Activated B cell treated with CpG ODN at 0.5 μM for 24 hours (primary cell): ENCODE results near the gene IL1RL2. TPM values are rescaled to one million over a fixed set of nuclear protein-coding genes. Genes with fewer than 3 reads are reported as not detected.

Experiments used
- ATAC-seq: fragments of 200-7000 bp; cut with Tn5 transposase; one replicate; pipeline ENCODE4 v1.10.0; 2021; ENCODE audit warnings: low read depth, mild to moderate bottlenecking, moderate library complexity
- CTCF ChIA-PET: fragments of 350-600 bp; sonication (Branson Sonifier 250); formaldehyde crosslinking; loops from one replicate; lab custom pipeline; 2021; ENCODE audit warnings: antibody characterized with exemption; lab: Charles Lee
- POLR2A ChIA-PET: fragments of 350-600 bp; sonication (Branson Sonifier 250); formaldehyde crosslinking; loops from one replicate; lab custom pipeline; 2021; ENCODE audit warnings: antibody characterized with exemption; lab: Charles Lee
- DNase-seq: peaks from one replicate; pipeline ENCODE4 v3.0.0; 2022
- H3K27ac Mint-ChIP-seq: one replicate; pipeline ENCODE4 v1.8.0; 2020; ENCODE audit warnings: mixed read lengths
- H3K27me3 Mint-ChIP-seq: one replicate; pipeline ENCODE4 v1.8.0; 2021; ENCODE audit warnings: mixed read lengths
- H3K36me3 Mint-ChIP-seq: one replicate; pipeline ENCODE4 v1.8.0; 2021; ENCODE audit warnings: low read depth, mixed read lengths
- H3K4me1 Mint-ChIP-seq: one replicate; pipeline ENCODE4 v1.8.0; 2021; ENCODE audit warnings: mixed read lengths
- H3K4me3 Mint-ChIP-seq: one replicate; pipeline ENCODE4 v1.8.0; 2020; ENCODE audit warnings: mild to moderate bottlenecking, mixed read lengths
- H3K9me3 Mint-ChIP-seq: one replicate; pipeline ENCODE4 v1.8.0; 2020; ENCODE audit warnings: mixed read lengths
- CTCF ChIP-seq: fragments of 200-600 bp; IDR thresholded peaks from one replicate; pipeline ENCODE4 v1.8.0; 2022; ENCODE audit warnings: antibody characterized with exemption, mild to moderate bottlenecking
- intact Hi-C: fragments of 100-400 bp; cut with micrococcal nuclease; formaldehyde crosslinking; loops from one replicate; pipeline ENCODE4 v1.15.1; 2024
- total RNA-seq: library from RNA; stranded (reverse); gene quantifications from 2 replicates; pipeline ENCODE4 v1.2.3, GENCODE V29; 2022

IL1RL2 gene
- total RNA-seq, 1 donor from 2014 or later, result not detected

- DNase-seq, result no peak
- Mint-ChIP-seq H3K4me1 (no peaks in the 10 kb centered on the region), H3K27ac (no peak overlapping the region), H3K27me3 (peaks cover 6% of the 10 kb centered on the region), H3K4me3 (no peak overlapping the region), H3K9me3 (no peaks in the 10 kb centered on the region), H3K36me3 (no peaks in the 10 kb centered on the region)
- intact Hi-C loops, result no loop called here
- TF ChIP-seq CTCF, result no peak
- ChIA-PET CTCF (no interaction called here), POLR2A (no interaction called here)
- no peak for ATAC-seq
Measured at GRCh38 chr2:102171946-102172345, 14.9 kb upstream of the IL1RL2 start.

- DNase-seq, result no peak
- intact Hi-C loops, result no loop called here
- H3K27me3 Mint-ChIP-seq, result peaks cover 9% of the 10 kb centered on the region
- no peak for ATAC-seq
- POLR2A ChIA-PET, result no interaction called here
- H3K27ac Mint-ChIP-seq, result no peak overlapping the region
- no peak for TF ChIP-seq CTCF
- no peaks in the 10 kb centered on the region for H3K36me3 Mint-ChIP-seq
- CTCF ChIA-PET, result no interaction called here
- H3K4me3 Mint-ChIP-seq, result no peak overlapping the region
- H3K4me1 Mint-ChIP-seq, result no peaks in the 10 kb centered on the region
- no peaks in the 10 kb centered on the region for H3K9me3 Mint-ChIP-seq
Measured at GRCh38 chr2:102172745-102173144, 14.1 kb upstream of the IL1RL2 start.

GRCh38 chr2:102176172-102176571, 10.7 kb upstream of the IL1RL2 start:
- Mint-ChIP-seq H3K36me3 (no peaks in the 10 kb centered on the region), H3K27ac (no peak overlapping the region), H3K9me3 (no peaks in the 10 kb centered on the region), H3K27me3 (peaks cover 14% of the 10 kb centered on the region), H3K4me1 (no peaks in the 10 kb centered on the region), H3K4me3 (no peak overlapping the region)
- intact Hi-C loops, result no loop called here
- no peak for TF ChIP-seq CTCF
- ChIA-PET POLR2A (no interaction called here), CTCF (no interaction called here)
- DNase-seq (no peak), ATAC-seq (no peak)

- no peaks in the 10 kb centered on the region for H3K36me3 Mint-ChIP-seq
- DNase-seq (no peak), ATAC-seq (no peak)
- H3K27ac Mint-ChIP-seq, result no peak overlapping the region
- peaks cover 22% of the 10 kb centered on the region for H3K27me3 Mint-ChIP-seq
- no peak overlapping the region for H3K4me3 Mint-ChIP-seq
- ChIA-PET CTCF (no interaction called here), POLR2A (no interaction called here)
- TF ChIP-seq CTCF, result no peak
- no peaks in the 10 kb centered on the region for H3K9me3 Mint-ChIP-seq
- intact Hi-C loops, result no loop called here
- H3K4me1 Mint-ChIP-seq, result no peaks in the 10 kb centered on the region
Measured at GRCh38 chr2:102177814-102178478, 8.9 kb upstream of the IL1RL2 start.

GRCh38 chr2:102179061-102179460, 7.8 kb upstream of the IL1RL2 start:
- Mint-ChIP-seq H3K9me3 (no peaks in the 10 kb centered on the region), H3K4me3 (no peak overlapping the region), H3K27ac (no peak overlapping the region), H3K4me1 (no peaks in the 10 kb centered on the region), H3K36me3 (no peaks in the 10 kb centered on the region), H3K27me3 (peaks cover 26% of the 10 kb centered on the region)
- POLR2A ChIA-PET, result no interaction called here
- TF ChIP-seq CTCF, result no peak
- intact Hi-C loops, result no loop called here
- ATAC-seq (no peak), DNase-seq (no peak)
- CTCF ChIA-PET, result no interaction called here
